Smooth muscle cell (in vitro differentiated cells): ENCODE results near the gene YJU2. TPM values are rescaled to one million over a fixed set of nuclear protein-coding genes. Genes with fewer than 3 reads are reported as not detected.
"Not testable (repeated sequence)": the region's sequence is repeated elsewhere in the genome, so short reads cannot be mapped to it uniquely, and the experiment has no call there.

Source experiments
- DNase-seq: peaks from one replicate; lab custom pipeline; 2025; ENCODE audit not compliant: unreplicated experiment; lab: John Stamatoyannopoulos, UW
- H2AFZ ChIP-seq: fragments of 200-600 bp; sonication (generic); 2 replicates; pipeline ENCODE4 v1.6.0; 2016; ENCODE audit warnings: antibody characterized with exemption, low read depth, mild to moderate bottlenecking
- H3F3A ChIP-seq: fragments of 200-600 bp; sonication (generic); 2 replicates; pipeline ENCODE4 v1.6.0; 2017; ENCODE audit warnings: antibody characterized with exemption, low read depth
- H3K27ac ChIP-seq: fragments of 200-600 bp; sonication (generic); 2 replicates; pipeline ENCODE4 v1.5.1; 2016; ENCODE audit warnings: low read depth, mild to moderate bottlenecking
- H3K27me3 ChIP-seq: fragments of 200-600 bp; sonication (generic); 2 replicates; pipeline ENCODE4 v1.6.1; 2016; ENCODE audit warnings: low read depth, mild to moderate bottlenecking
- H3K36me3 ChIP-seq: fragments of 200-600 bp; sonication (generic); 2 replicates; pipeline ENCODE4 v1.5.1; 2016; ENCODE audit warnings: low read depth
- H3K4me1 ChIP-seq: fragments of 200-600 bp; sonication (generic); 2 replicates; pipeline ENCODE4 v1.5.1; 2016; ENCODE audit warnings: low read depth
- H3K4me2 ChIP-seq: fragments of 200-600 bp; sonication (generic); 2 replicates; pipeline ENCODE4 v1.6.0; 2016; ENCODE audit warnings: mild to moderate bottlenecking
- H3K4me3 ChIP-seq: fragments of 200-600 bp; sonication (generic); 2 replicates; pipeline ENCODE4 v1.5.1; 2016; ENCODE audit warnings: mild to moderate bottlenecking
- H3K79me2 ChIP-seq: fragments of 200-600 bp; sonication (generic); 2 replicates; pipeline ENCODE4 v1.6.0; 2016; ENCODE audit warnings: low read depth, mild to moderate bottlenecking
- H3K9ac ChIP-seq: fragments of 200-600 bp; sonication (generic); 2 replicates; pipeline ENCODE4 v1.6.0; 2016; ENCODE audit warnings: low read depth
- H3K9me3 ChIP-seq: fragments of 200-600 bp; sonication (generic); replicated peaks from 2 replicates; pipeline ENCODE4 v1.5.1; 2016; ENCODE audit warnings: low read depth
- H4K20me1 ChIP-seq: fragments of 200-600 bp; sonication (generic); 2 replicates; pipeline ENCODE4 v1.6.0; 2016; ENCODE audit warnings: low read depth
- CTCF ChIP-seq: fragments of 200-600 bp; sonication (generic); IDR thresholded peaks from 2 replicates; pipeline ENCODE4 v1.5.1; 2017; ENCODE audit warnings: borderline replicate concordance, mild to moderate bottlenecking, antibody characterized with exemption; ENCODE audit not compliant: insufficient read depth, poor library complexity, severe bottlenecking
- WGBS: methylation state at CpG from one replicate; pipeline ENCODE4 v1.1.7; 2016; ENCODE audit warnings: low lambda C conversion rate; 5-methylcytosine and 5-hydroxymethylcytosine counted together
- polyA plus RNA-seq: library from polyadenylated mRNA; unstranded; fragments of >200 nt; fragmentation: Nextera tagmentation; extraction: Ambion mirVana; gene quantifications from 2 replicates; pipeline ENCODE4 v1.2.1, GENCODE V29; 2016
- total RNA-seq: library from RNA; depleted of rRNA; stranded (reverse); fragments of >200 nt; gene quantifications from 2 replicates; pipeline ENCODE4 v1.2.3, GENCODE V29; 2014

Gene YJU2
- total and polyA plus RNA-seq, 2 experiments from 2014 or later, result 8.7 to 12.0 TPM

- Histone ChIP-seq H3K27ac (no peak overlapping the region), H4K20me1 (no peaks in the 10 kb centered on the region), H3K4me1 (no peaks in the 10 kb centered on the region), H3K4me2 (peak overlapping the region; percentile 69), H3K9me3 (no peaks in the 10 kb centered on the region), H3K36me3 (no peaks in the 10 kb centered on the region), H3K27me3 (no peaks in the 10 kb centered on the region), H3F3A (peaks cover 3% of the 10 kb centered on the region), H3K79me2 (no peaks in the 10 kb centered on the region), H3K9ac (peak overlapping the region; percentile 31), H2AFZ (peak overlapping the region; percentile 89), H3K4me3 (no peak overlapping the region)
- 86% methylated on average over 2 of the region's 2 CpGs for WGBS
- DNase-seq, result no peak
- TF ChIP-seq CTCF, result no peak
Measured at GRCh38 chr19:4228765-4229178, 18.1 kb upstream of the YJU2 start.

GRCh38 chr19:4229179-4229931 is 17.5 kb upstream of the YJU2 start, which contains the start of gene EBI3:
TSS of gene EBI3 (plus strand) at chr19:4229523. CDS start at chr19:4229551, 28 bp downstream.
- no peak for TF ChIP-seq CTCF
- no peaks in the 10 kb centered on the region for H4K20me1 ChIP-seq
- no peaks in the 10 kb centered on the region for H3K79me2 ChIP-seq
- no peaks in the 10 kb centered on the region for H3K9me3 ChIP-seq
- no peak within 1 kb of the TSS for H3K4me3 ChIP-seq
- peak within 1 kb of the TSS; percentile 69 for H3K4me2 ChIP-seq
- H3K9ac ChIP-seq, result peak within 1 kb of the TSS; percentile 31
- peaks cover 3% of the 10 kb centered on the region for H3F3A ChIP-seq
- H3K27ac ChIP-seq, result peak within 1 kb of the TSS; percentile 54
- no peaks in the 10 kb centered on the region for H3K36me3 ChIP-seq
- no peaks in the 10 kb centered on the region for H3K27me3 ChIP-seq
- 41% methylated on average over 14 of the region's 19 CpGs for WGBS
- H3K4me1 ChIP-seq, result no peaks in the 10 kb centered on the region
- DNase-seq, result peak; percentile 32
- peak within 1 kb of the TSS; percentile 89 for H2AFZ ChIP-seq

GRCh38 chr19:4230237-4230636 is 16.6 kb upstream of the YJU2 start:
- not testable (repeated sequence) for H3K9me3 ChIP-seq, H3F3A ChIP-seq, H3K9ac ChIP-seq, H3K36me3 ChIP-seq, DNase-seq, H4K20me1 ChIP-seq, H3K4me1 ChIP-seq, H3K27ac ChIP-seq, H3K79me2 ChIP-seq, H2AFZ ChIP-seq, H3K4me2 ChIP-seq, H3K4me3 ChIP-seq, H3K27me3 ChIP-seq
- WGBS, result 92% methylated on average over 6 of the region's 6 CpGs

GRCh38 chr19:4231521-4231920 is 15.4 kb upstream of the YJU2 start:
- DNase-seq, H3F3A ChIP-seq, H3K36me3 ChIP-seq, H3K27ac ChIP-seq, H2AFZ ChIP-seq, H3K79me2 ChIP-seq, H3K9ac ChIP-seq, H3K4me2 ChIP-seq, H3K4me1 ChIP-seq, H3K9me3 ChIP-seq, H3K27me3 ChIP-seq, H4K20me1 ChIP-seq, H3K4me3 ChIP-seq: not testable (repeated sequence)
- WGBS, result 97% methylated on average over 6 of the region's 6 CpGs

GRCh38 chr19:4232139-4232538 is 14.7 kb upstream of the YJU2 start:
- H3K4me1 ChIP-seq, H3K79me2 ChIP-seq, H2AFZ ChIP-seq, H3K4me2 ChIP-seq, H3K9ac ChIP-seq, H3F3A ChIP-seq, H3K27ac ChIP-seq, H3K9me3 ChIP-seq, H4K20me1 ChIP-seq, H3K27me3 ChIP-seq, DNase-seq, H3K36me3 ChIP-seq, H3K4me3 ChIP-seq: not testable (repeated sequence)
- WGBS, result 90% methylated on average over 4 of the region's 5 CpGs
